Measurements from ENCODE around the gene MED13L.
A peak's percentile ranks its signal among the peaks of the same experiment; 100 is the strongest.

- TF ChIP-seq POLR2A (IDR thresholded peaks at IDR 0.05), result no peak
- peak; percentile 86 to 98 (median 96) for TF ChIP-seq CTCF (IDR thresholded peaks at IDR 0.05)
Observed at GRCh38 chr12:115916910-115917668, 360.4 kb downstream of the MED13L start.

Data from thyroid gland (tissue), 4 donors.